HL-60/S4 treated with phorbol 12-myristate 13-acetate at 8.2 ng/mL for 4 days and 3 days (cell line): ENCODE results near the gene FGFBP3.

Source experiments
- in situ Hi-C: fragments of 300-500 bp; cut with MboI; formaldehyde crosslinking; loops from 2 replicates; pipeline ENCODE4 v1.15.0; 2022; ENCODE audit warnings: low sequenced_read_pairs

FGFBP3 gene

GRCh38 chr10:91864099-91864498 is 45.2 kb downstream of the FGFBP3 start:
- in situ Hi-C loops, result no loop called here

- in situ Hi-C loops, result no loop called here
Measured at GRCh38 chr10:91860885-91861284, 48.4 kb downstream of the FGFBP3 start.

- in situ Hi-C loops, result no loop called here
Measured at GRCh38 chr10:91856637-91857036, 52.6 kb downstream of the FGFBP3 start.
